ENCODE measurements around the gene SESN2.

DNA sequence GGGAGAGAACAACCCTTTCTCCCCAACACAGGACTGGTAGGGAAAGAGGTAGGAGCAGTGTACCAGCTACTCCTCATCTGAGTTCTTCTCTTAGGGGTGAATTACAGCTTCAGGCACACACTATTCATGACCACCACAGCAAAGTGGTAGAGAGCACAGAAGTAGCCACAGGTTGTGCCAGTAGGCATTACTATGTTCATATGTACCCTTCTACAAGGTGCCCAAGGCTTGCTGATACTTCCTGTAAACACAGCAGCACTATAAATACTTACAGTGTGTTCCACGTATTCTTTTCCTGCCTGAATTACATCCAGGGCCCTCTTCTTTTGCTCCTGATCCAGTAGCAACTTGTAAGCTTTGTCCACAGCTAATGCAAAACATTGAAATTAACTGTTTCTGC is 49.6 kb upstream of the SESN2 start:
- no peak for TF ChIP-seq EP300 (IDR thresholded peaks at IDR 0.05; ENCODE audit: borderline replicate concordance in 1 of 2, control insufficient read depth in 1 of 2, low read depth in 2 of 2, low read length in 2 of 2)
- TF ChIP-seq MXI1 (IDR thresholded peaks at IDR 0.05; ENCODE audit: low read depth, low read length), result no peak
- TF ChIP-seq, protein P1, sequence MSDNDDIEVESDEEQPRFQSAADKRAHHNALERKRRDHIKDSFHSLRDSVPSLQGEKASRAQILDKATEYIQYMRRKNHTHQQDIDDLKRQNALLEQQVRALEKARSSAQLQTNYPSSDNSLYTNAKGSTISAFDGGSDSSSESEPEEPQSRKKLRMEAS (IDR thresholded peaks at IDR 0.05; ENCODE audit: low read depth, low read length), result no peak
- TF ChIP-seq, protein P2, sequence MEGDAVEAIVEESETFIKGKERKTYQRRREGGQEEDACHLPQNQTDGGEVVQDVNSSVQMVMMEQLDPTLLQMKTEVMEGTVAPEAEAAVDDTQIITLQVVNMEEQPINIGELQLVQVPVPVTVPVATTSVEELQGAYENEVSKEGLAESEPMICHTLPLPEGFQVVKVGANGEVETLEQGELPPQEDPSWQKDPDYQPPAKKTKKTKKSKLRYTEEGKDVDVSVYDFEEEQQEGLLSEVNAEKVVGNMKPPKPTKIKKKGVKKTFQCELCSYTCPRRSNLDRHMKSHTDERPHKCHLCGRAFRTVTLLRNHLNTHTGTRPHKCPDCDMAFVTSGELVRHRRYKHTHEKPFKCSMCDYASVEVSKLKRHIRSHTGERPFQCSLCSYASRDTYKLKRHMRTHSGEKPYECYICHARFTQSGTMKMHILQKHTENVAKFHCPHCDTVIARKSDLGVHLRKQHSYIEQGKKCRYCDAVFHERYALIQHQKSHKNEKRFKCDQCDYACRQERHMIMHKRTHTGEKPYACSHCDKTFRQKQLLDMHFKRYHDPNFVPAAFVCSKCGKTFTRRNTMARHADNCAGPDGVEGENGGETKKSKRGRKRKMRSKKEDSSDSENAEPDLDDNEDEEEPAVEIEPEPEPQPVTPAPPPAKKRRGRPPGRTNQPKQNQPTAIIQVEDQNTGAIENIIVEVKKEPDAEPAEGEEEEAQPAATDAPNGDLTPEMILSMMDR (IDR thresholded peaks at IDR 0.05 in 2 of 3, conservative IDR thresholded peaks at IDR 0.05 in 1 of 3; ENCODE audit: control insufficient read depth in 2 of 3, extremely low read depth in 1 of 3, insufficient read depth in 1 of 3, low read depth in 3 of 3, low read length in 3 of 3), result no peak
- TF ChIP-seq, protein P3, sequence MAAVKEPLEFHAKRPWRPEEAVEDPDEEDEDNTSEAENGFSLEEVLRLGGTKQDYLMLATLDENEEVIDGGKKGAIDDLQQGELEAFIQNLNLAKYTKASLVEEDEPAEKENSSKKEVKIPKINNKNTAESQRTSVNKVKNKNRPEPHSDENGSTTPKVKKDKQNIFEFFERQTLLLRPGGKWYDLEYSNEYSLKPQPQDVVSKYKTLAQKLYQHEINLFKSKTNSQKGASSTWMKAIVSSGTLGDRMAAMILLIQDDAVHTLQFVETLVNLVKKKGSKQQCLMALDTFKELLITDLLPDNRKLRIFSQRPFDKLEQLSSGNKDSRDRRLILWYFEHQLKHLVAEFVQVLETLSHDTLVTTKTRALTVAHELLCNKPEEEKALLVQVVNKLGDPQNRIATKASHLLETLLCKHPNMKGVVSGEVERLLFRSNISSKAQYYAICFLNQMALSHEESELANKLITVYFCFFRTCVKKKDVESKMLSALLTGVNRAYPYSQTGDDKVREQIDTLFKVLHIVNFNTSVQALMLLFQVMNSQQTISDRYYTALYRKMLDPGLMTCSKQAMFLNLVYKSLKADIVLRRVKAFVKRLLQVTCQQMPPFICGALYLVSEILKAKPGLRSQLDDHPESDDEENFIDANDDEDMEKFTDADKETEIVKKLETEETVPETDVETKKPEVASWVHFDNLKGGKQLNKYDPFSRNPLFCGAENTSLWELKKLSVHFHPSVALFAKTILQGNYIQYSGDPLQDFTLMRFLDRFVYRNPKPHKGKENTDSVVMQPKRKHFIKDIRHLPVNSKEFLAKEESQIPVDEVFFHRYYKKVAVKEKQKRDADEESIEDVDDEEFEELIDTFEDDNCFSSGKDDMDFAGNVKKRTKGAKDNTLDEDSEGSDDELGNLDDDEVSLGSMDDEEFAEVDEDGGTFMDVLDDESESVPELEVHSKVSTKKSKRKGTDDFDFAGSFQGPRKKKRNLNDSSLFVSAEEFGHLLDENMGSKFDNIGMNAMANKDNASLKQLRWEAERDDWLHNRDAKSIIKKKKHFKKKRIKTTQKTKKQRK (IDR thresholded peaks at IDR 0.05; ENCODE audit: low read depth, low read length), result no peak
- TF ChIP-seq, protein P4, sequence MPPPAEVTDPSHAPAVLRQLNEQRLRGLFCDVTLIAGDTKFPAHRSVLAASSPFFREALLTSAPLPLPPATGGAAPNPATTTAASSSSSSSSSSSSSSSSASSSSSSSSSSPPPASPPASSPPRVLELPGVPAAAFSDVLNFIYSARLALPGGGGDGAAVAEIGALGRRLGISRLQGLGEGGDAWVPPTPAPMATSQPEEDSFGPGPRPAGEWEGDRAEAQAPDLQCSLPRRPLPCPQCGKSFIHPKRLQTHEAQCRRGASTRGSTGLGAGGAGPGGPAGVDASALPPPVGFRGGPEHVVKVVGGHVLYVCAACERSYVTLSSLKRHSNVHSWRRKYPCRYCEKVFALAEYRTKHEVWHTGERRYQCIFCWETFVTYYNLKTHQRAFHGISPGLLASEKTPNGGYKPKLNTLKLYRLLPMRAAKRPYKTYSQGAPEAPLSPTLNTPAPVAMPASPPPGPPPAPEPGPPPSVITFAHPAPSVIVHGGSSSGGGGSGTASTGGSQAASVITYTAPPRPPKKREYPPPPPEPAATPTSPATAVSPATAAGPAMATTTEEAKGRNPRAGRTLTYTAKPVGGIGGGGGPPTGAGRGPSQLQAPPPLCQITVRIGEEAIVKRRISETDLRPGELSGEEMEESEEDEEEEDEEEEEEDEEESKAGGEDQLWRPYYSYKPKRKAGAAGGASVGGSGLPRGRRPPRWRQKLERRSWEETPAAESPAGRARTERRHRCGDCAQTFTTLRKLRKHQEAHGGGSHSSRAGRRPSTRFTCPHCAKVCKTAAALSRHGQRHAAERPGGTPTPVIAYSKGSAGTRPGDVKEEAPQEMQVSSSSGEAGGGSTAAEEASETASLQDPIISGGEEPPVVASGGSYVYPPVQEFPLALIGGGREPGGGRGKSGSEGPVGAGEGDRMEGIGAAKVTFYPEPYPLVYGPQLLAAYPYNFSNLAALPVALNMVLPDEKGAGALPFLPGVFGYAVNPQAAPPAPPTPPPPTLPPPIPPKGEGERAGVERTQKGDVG (CRISPR knock-in tag; IDR thresholded peaks at IDR 0.05), result no peak
- no peak for TF ChIP-seq SMC3 (IDR thresholded peaks at IDR 0.05; ENCODE audit: borderline replicate concordance, low read length)

Data from GM12878 (cell line).